Prostate gland (tissue), 2 donors: ENCODE results near the gene GRIA3. TPM values are rescaled to one million over a fixed set of nuclear protein-coding genes. Genes with fewer than 3 reads are reported as not detected.
A peak's percentile ranks its signal among the peaks of the same experiment; 100 is the strongest.
"Not testable (repeated sequence)": the region's sequence is repeated elsewhere in the genome, so short reads cannot be mapped to it uniquely, and the experiment has no call there.

ENCODE experiments used
- DNase-seq: peaks from one replicate; pipeline ENCODE4 v3.0.0-alpha.2; 2019; ENCODE audit warnings: low spot score
- H3K27ac ChIP-seq, 2 donors: fragments of 200-600 bp; sonication (generic); 2 replicates each; pipeline ENCODE4 v1.5.1; 2017 to 2019
- H3K27me3 ChIP-seq: fragments of 200-600 bp; sonication (generic); replicated peaks from 2 replicates; pipeline ENCODE4 v1.5.1; 2019; ENCODE audit not compliant: insufficient read depth
- H3K36me3 ChIP-seq, 2 donors: fragments of 200-600 bp; sonication (generic); 1 replicate in 1 of 2; 2 replicates in 1 of 2; pipeline versions ENCODE4 v1.5.1 to v1.8.1; 2017 to 2019
- H3K4me1 ChIP-seq: fragments of 200-600 bp; sonication (generic); replicated peaks from 2 replicates; pipeline ENCODE4 v1.5.1; 2019
- H3K4me3 ChIP-seq, 2 donors: fragments of 200-600 bp; sonication (generic); 2 replicates each; pipeline ENCODE4 v1.5.1; 2017 to 2019
- H3K9me3 ChIP-seq: fragments of 200-600 bp; sonication (generic); 2 replicates; pipeline ENCODE4 v1.5.1; 2017
- CTCF ChIP-seq, 4 experiments: fragments of 200-600 bp in 2 of 4; fragments of 450-650 bp in 2 of 4; sonication (generic) in 2 of 4; IDR thresholded peaks; 1 replicate in 3 of 4; 2 replicates in 1 of 4; pipeline ENCODE4 v1.5.1; 2016 to 2019; ENCODE audit warnings: antibody characterized with exemption in 4 of 4, mild to moderate bottlenecking in 2 of 4, moderate library complexity in 2 of 4
- POLR2A ChIP-seq: fragments of 450-650 bp; IDR thresholded peaks from one replicate; pipeline ENCODE4 v1.6.1; 2016; ENCODE audit warnings: antibody characterized with exemption, mild to moderate bottlenecking
- POLR2AphosphoS5 ChIP-seq: sonication (generic); formaldehyde crosslinking; IDR thresholded peaks from one replicate; pipeline ENCODE4 v1.6.1; 2017; ENCODE audit warnings: antibody characterized with exemption
- WGBS: methylation state at CpG from one replicate; pipeline ENCODE4 v1.1.5; 2018; 5-methylcytosine and 5-hydroxymethylcytosine counted together
- intact Hi-C: fragments of 100-400 bp; cut with DNase I; formaldehyde crosslinking; loops from one replicate; pipeline ENCODE4 v1.14.2; 2022
- total RNA-seq, 2 donors: library from RNA; depleted of rRNA; stranded (reverse); fragments of >200 nt; gene quantifications; one replicate each; pipeline ENCODE4 v1.1.0, GENCODE V29; 2016

Gene GRIA3
- total RNA-seq, 2 donors from 2014 or later = 1.1 to 1.6 TPM

- Histone ChIP-seq H3K27me3 (no peaks in the 10 kb centered on the region), H3K36me3 (no peaks in the 10 kb centered on the region), H3K9me3 (no peaks in the 10 kb centered on the region), H3K4me1 (no peaks in the 10 kb centered on the region), H3K4me3 (no peak overlapping the region), H3K27ac (no peak overlapping the region)
- no peak for DNase-seq
- WGBS = no CpG with 5 or more reads among the region's 7 CpGs
- intact Hi-C loops = no loop called here
- TF ChIP-seq POLR2AphosphoS5 = no peak
- no peak for TF ChIP-seq CTCF (IDR thresholded peaks at IDR 0.05)
- TF ChIP-seq POLR2A = no peak
These were observed 315.7 kb downstream of the GRIA3 start for GRCh38 chrX:123499787-123500186.

- no peaks in the 10 kb centered on the region for H3K4me1 ChIP-seq
- 78% methylated on average over 2 of the region's 2 CpGs for WGBS
- no peak overlapping the region for H3K27ac ChIP-seq
- intact Hi-C loops = no loop called here
- no peak overlapping the region for H3K4me3 ChIP-seq
- DNase-seq = no peak
- no peaks in the 10 kb centered on the region for H3K36me3 ChIP-seq
- H3K27me3 ChIP-seq = no peaks in the 10 kb centered on the region
- no peak for TF ChIP-seq CTCF (IDR thresholded peaks at IDR 0.05)
- TF ChIP-seq POLR2AphosphoS5 = no peak
- no peak for TF ChIP-seq POLR2A
- no peaks in the 10 kb centered on the region for H3K9me3 ChIP-seq
These were observed 320.0 kb downstream of the GRIA3 start for GRCh38 chrX:123504047-123504446.

- Histone ChIP-seq H3K27me3 (no peaks in the 10 kb centered on the region), H3K4me1 (no peaks in the 10 kb centered on the region), H3K27ac (no peak overlapping the region), H3K4me3 (no peak overlapping the region), H3K9me3 (no peaks in the 10 kb centered on the region), H3K36me3 (no peaks in the 10 kb centered on the region)
- TF ChIP-seq POLR2AphosphoS5 = no peak
- no peak for TF ChIP-seq CTCF (IDR thresholded peaks at IDR 0.05)
- no peak for TF ChIP-seq POLR2A
- intact Hi-C loops = no loop called here
- no peak for DNase-seq
- 33% methylated on average over 3 of the region's 3 CpGs for WGBS
These were observed 320.7 kb downstream of the GRIA3 start for GRCh38 chrX:123504630-123505270.

- intact Hi-C loops = no loop called here
- Histone ChIP-seq H3K36me3 (no peaks in the 10 kb centered on the region), H3K9me3 (no peaks in the 10 kb centered on the region), H3K27me3 (no peaks in the 10 kb centered on the region), H3K27ac (no peak overlapping the region), H3K4me3 (no peak overlapping the region), H3K4me1 (no peaks in the 10 kb centered on the region)
- TF ChIP-seq CTCF (IDR thresholded peaks at IDR 0.05) (no peak), POLR2AphosphoS5 (no peak), POLR2A (no peak)
- WGBS = 48% methylated on average over 6 of the region's 6 CpGs
- DNase-seq = no peak
These were observed 329.7 kb downstream of the GRIA3 start for GRCh38 chrX:123513585-123514278.

GRCh38 chrX:123514279-123514640, 330.2 kb downstream of the GRIA3 start:
- TF ChIP-seq CTCF (IDR thresholded peaks at IDR 0.05) = peak in 1 of 4 experiments; percentile 6
- H3K36me3 ChIP-seq, H3K27me3 ChIP-seq, H3K4me1 ChIP-seq, H3K9me3 ChIP-seq, H3K4me3 ChIP-seq, intact Hi-C loops, DNase-seq, H3K27ac ChIP-seq: not testable (repeated sequence)
- 67% methylated on average over 25 of the region's 26 CpGs for WGBS
